ENCODE measurements around the gene MDH1.

DNA sequence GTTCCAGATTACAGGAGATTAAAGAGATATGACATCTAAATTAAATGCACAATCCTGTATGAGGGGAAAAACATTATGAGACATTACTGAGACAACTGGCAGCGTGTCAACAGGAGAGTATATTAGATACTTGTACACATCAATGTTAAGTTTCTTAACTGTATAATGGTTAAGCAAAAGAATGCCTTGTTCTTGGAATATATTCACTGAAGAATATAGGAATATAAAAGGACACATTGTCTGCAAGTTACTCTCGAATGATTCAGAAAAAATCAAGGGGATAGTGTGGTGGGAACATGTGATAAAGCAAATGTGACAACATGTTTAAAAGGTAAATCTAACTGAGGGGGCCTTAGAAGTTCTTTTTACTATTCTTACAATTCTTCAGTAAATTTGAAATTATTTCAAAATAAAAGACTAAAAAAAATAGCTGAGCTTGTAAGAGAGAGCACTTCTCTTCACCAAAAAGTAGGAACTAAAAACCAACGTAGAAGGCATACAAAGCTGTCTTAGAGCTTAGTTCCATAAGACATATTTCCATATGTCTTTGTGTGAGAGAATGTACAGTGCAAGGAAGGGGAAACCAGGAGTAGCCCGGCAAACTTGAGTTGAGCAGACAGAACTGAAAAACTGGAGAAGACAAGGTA is 8.0 kb upstream of the MDH1 start:
- TF ChIP-seq, protein P1, sequence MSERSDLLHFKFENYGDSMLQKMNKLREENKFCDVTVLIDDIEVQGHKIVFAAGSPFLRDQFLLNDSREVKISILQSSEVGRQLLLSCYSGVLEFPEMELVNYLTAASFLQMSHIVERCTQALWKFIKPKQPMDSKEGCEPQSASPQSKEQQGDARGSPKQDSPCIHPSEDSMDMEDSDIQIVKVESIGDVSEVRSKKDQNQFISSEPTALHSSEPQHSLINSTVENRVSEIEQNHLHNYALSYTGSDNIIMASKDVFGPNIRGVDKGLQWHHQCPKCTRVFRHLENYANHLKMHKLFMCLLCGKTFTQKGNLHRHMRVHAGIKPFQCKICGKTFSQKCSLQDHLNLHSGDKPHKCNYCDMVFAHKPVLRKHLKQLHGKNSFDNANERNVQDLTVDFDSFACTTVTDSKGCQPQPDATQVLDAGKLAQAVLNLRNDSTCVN (CRISPR knock-in tag; IDR thresholded peaks at IDR 0.05), result no peak
- TF ChIP-seq FOXA3 (CRISPR knock-in tag; conservative IDR thresholded peaks at IDR 0.05 in 1 of 2, IDR thresholded peaks at IDR 0.05 in 1 of 2) (no peak), ZKSCAN1 (IDR thresholded peaks at IDR 0.05; ENCODE audit: low read depth, low read length) (no peak), ZNF23 (CRISPR knock-in tag; IDR thresholded peaks at IDR 0.05) (no peak), CHD2 (IDR thresholded peaks at IDR 0.05; ENCODE audit: low read depth, low read length) (no peak), POU5F1 (IDR thresholded peaks at IDR 0.05; ENCODE audit: borderline replicate concordance, low read depth, low read length, partially characterized antibody) (no peak), TRIM28 (IDR thresholded peaks at IDR 0.05) (no peak), ETV6 (IDR thresholded peaks at IDR 0.05; ENCODE audit: borderline replicate concordance in 1 of 2, low read depth in 2 of 2, low read length in 1 of 2) (no peak), ETV6 (CRISPR knock-in tag; IDR thresholded peaks at IDR 0.05; ENCODE audit: borderline replicate concordance) (no peak)
- TF ChIP-seq, protein P2, sequence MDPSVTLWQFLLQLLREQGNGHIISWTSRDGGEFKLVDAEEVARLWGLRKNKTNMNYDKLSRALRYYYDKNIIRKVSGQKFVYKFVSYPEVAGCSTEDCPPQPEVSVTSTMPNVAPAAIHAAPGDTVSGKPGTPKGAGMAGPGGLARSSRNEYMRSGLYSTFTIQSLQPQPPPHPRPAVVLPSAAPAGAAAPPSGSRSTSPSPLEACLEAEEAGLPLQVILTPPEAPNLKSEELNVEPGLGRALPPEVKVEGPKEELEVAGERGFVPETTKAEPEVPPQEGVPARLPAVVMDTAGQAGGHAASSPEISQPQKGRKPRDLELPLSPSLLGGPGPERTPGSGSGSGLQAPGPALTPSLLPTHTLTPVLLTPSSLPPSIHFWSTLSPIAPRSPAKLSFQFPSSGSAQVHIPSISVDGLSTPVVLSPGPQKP (CRISPR knock-in tag; IDR thresholded peaks at IDR 0.05), result no peak
- TF ChIP-seq, protein P3, sequence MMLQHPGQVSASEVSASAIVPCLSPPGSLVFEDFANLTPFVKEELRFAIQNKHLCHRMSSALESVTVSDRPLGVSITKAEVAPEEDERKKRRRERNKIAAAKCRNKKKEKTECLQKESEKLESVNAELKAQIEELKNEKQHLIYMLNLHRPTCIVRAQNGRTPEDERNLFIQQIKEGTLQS (IDR thresholded peaks at IDR 0.05), result no peak
- TF ChIP-seq, protein P3 (CRISPR knock-in tag; conservative IDR thresholded peaks at IDR 0.05), result no peak
- TF ChIP-seq, protein P4, sequence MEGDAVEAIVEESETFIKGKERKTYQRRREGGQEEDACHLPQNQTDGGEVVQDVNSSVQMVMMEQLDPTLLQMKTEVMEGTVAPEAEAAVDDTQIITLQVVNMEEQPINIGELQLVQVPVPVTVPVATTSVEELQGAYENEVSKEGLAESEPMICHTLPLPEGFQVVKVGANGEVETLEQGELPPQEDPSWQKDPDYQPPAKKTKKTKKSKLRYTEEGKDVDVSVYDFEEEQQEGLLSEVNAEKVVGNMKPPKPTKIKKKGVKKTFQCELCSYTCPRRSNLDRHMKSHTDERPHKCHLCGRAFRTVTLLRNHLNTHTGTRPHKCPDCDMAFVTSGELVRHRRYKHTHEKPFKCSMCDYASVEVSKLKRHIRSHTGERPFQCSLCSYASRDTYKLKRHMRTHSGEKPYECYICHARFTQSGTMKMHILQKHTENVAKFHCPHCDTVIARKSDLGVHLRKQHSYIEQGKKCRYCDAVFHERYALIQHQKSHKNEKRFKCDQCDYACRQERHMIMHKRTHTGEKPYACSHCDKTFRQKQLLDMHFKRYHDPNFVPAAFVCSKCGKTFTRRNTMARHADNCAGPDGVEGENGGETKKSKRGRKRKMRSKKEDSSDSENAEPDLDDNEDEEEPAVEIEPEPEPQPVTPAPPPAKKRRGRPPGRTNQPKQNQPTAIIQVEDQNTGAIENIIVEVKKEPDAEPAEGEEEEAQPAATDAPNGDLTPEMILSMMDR (IDR thresholded peaks at IDR 0.05 in 2 of 3, conservative IDR thresholded peaks at IDR 0.05 in 1 of 3; ENCODE audit: insufficient read depth in 2 of 3, low read depth in 1 of 3, low read length in 3 of 3), result no peak

Measured in K562 (cell line).